ENCODE results near the gene HID1. TPM values are rescaled to one million over a fixed set of nuclear protein-coding genes. Genes with fewer than 3 reads are reported as not detected.

Gene HID1
- total RNA-seq, 3 donors from 2014 or later (not counting 1 experiment from before 2014, with no cell fraction given): 0.66 to 9.5 (median 2.8) TPM

DNA sequence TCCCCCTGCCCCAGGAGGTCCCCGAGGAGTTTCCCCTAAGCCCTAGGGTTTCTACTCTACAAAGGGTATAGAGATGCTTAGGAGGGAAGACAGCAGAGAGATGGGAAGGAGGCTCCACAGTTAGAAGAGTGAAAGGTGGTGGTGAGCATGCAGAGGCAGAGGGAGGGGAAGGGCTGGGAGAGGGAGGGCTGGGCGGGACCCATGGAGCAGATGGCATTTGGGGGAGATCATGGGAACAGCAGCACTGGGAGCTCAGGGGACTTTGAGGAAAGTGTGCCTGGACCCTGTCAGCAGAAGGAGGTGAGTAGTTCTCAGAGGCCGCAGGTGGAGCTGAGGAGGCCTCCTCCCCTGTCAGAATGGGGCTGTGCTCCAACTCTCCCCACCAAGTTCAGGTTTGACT is 37.5 kb downstream of the HID1 start:
- H3K27ac Mint-ChIP-seq: no peak overlapping the region
- no peak overlapping the region for H3K4me3 Mint-ChIP-seq
- peaks cover 55 to 70% of the 10 kb centered on the region in 2 donors for H3K27me3 Mint-ChIP-seq (ENCODE audit: low read depth in 2 of 2)
- Histone ChIP-seq H3K4me3 (ENCODE audit: low read length) (no peak overlapping the region), H3K9me3 (ENCODE audit: control insufficient read depth, insufficient read depth, low read length) (no peaks in the 10 kb centered on the region), H3K27ac (ENCODE audit: low read length) (no peak overlapping the region), H3K36me3 (ENCODE audit: control insufficient read depth, insufficient read depth, low read length) (no peaks in the 10 kb centered on the region), H3K27me3 (ENCODE audit: control insufficient read depth, insufficient read depth, low read length) (peaks cover 20% of the 10 kb centered on the region), H3K4me1 (ENCODE audit: control insufficient read depth, insufficient read depth, low read length) (no peaks in the 10 kb centered on the region)
- H3K36me3 Mint-ChIP-seq: no peaks in the 10 kb centered on the region
- TF ChIP-seq CTCF (IDR thresholded peaks at IDR 0.05): no peak
- no peaks in the 10 kb centered on the region for H3K9me3 Mint-ChIP-seq
- 80% methylated on average over 2 of the region's 3 CpGs for WGBS (ENCODE audit: insufficient coverage)
- DNase-seq: no peak
- no peak for ATAC-seq
- peaks cover 0 to 6% of the 10 kb centered on the region in 2 donors for H3K4me1 Mint-ChIP-seq
- intact Hi-C loops (cut with micrococcal nuclease): no loop called here

- Histone ChIP-seq H3K4me1 (ENCODE audit: control insufficient read depth, insufficient read depth, low read length) (no peaks in the 10 kb centered on the region), H3K27me3 (ENCODE audit: control insufficient read depth, insufficient read depth, low read length) (peaks cover 18% of the 10 kb centered on the region), H3K27ac (ENCODE audit: low read length) (no peak overlapping the region), H3K4me3 (ENCODE audit: low read length) (no peak overlapping the region), H3K9me3 (ENCODE audit: control insufficient read depth, insufficient read depth, low read length) (no peaks in the 10 kb centered on the region), H3K36me3 (ENCODE audit: control insufficient read depth, insufficient read depth, low read length) (no peaks in the 10 kb centered on the region)
- intact Hi-C loops (cut with micrococcal nuclease): no loop called here
- H3K4me3 Mint-ChIP-seq: no peak overlapping the region
- no peaks in the 10 kb centered on the region for H3K36me3 Mint-ChIP-seq
- ATAC-seq (no peak), DNase-seq (no peak)
- 86% methylated on average over 24 of the region's 24 CpGs for WGBS (ENCODE audit: insufficient coverage)
- H3K4me1 Mint-ChIP-seq: peaks cover 0 to 9% of the 10 kb centered on the region in 2 donors
- peaks cover 33 to 71% of the 10 kb centered on the region in 2 donors for H3K27me3 Mint-ChIP-seq (ENCODE audit: low read depth in 2 of 2)
- H3K9me3 Mint-ChIP-seq: no peaks in the 10 kb centered on the region
- TF ChIP-seq CTCF (IDR thresholded peaks at IDR 0.05): no peak
- H3K27ac Mint-ChIP-seq: no peak overlapping the region
These were observed 42.0 kb downstream of the HID1 start for GRCh38 chr17:74930535-74931036.

GRCh38 chr17:74928786-74929185 is 43.8 kb downstream of the HID1 start:
- no peak overlapping the region for H3K4me3 ChIP-seq (ENCODE audit: low read length)
- Mint-ChIP-seq H3K4me3 (no peak overlapping the region), H3K9me3 (no peaks in the 10 kb centered on the region), H3K27me3 (ENCODE audit: low read depth in 2 of 2) (peaks cover 41 to 68% of the 10 kb centered on the region in 2 donors), H3K36me3 (no peaks in the 10 kb centered on the region), H3K27ac (no peak overlapping the region), H3K4me1 (peaks cover 0 to 21% of the 10 kb centered on the region in 2 donors)
- ATAC-seq (no peak), DNase-seq (no peak)
- no peaks in the 10 kb centered on the region for H3K36me3 ChIP-seq (ENCODE audit: control insufficient read depth, insufficient read depth, low read length)
- intact Hi-C loops (cut with micrococcal nuclease): no loop called here
- peaks cover 28% of the 10 kb centered on the region for H3K27me3 ChIP-seq (ENCODE audit: control insufficient read depth, insufficient read depth, low read length)
- peaks cover 12% of the 10 kb centered on the region for H3K4me1 ChIP-seq (ENCODE audit: control insufficient read depth, insufficient read depth, low read length)
- no peak for TF ChIP-seq CTCF (IDR thresholded peaks at IDR 0.05)
- H3K27ac ChIP-seq (ENCODE audit: low read length): no peak overlapping the region
- H3K9me3 ChIP-seq (ENCODE audit: control insufficient read depth, insufficient read depth, low read length): no peaks in the 10 kb centered on the region
- WGBS (ENCODE audit: insufficient coverage): 80% methylated on average over 6 of the region's 6 CpGs

DNA sequence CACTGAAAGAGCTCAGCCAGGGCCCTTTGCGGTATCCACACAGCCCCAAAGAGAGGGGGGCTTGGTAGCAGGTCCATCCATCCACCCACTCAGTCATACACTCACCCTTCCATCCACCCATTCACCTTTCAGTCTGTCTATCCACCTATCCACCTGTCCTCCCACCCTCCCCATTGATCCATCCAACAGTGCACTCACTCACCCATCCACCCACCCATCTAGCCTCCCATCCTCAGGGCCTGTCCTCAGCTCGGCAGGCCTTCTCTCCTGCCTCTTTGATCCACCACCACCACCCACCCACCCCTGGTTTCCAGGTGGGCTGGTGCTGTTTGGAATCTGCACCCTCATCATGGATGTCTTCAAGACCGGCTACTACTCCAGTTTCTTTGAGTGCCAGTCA is 47.3 kb downstream of the HID1 start:
- Mint-ChIP-seq H3K27ac (no peak overlapping the region), H3K4me3 (no peak overlapping the region), H3K9me3 (no peaks in the 10 kb centered on the region), H3K27me3 (ENCODE audit: low read depth in 2 of 2) (peaks cover 38% of the 10 kb centered on the region in 2 donors), H3K4me1 (peaks cover 0 to 22% of the 10 kb centered on the region in 2 donors), H3K36me3 (no peaks in the 10 kb centered on the region)
- intact Hi-C loops (cut with micrococcal nuclease): no loop called here
- TF ChIP-seq CTCF (IDR thresholded peaks at IDR 0.05): no peak
- no peak for ATAC-seq
- Histone ChIP-seq H3K36me3 (ENCODE audit: control insufficient read depth, insufficient read depth, low read length) (no peaks in the 10 kb centered on the region), H3K9me3 (ENCODE audit: control insufficient read depth, insufficient read depth, low read length) (no peaks in the 10 kb centered on the region), H3K4me3 (ENCODE audit: low read length) (no peak overlapping the region), H3K27me3 (ENCODE audit: control insufficient read depth, insufficient read depth, low read length) (peaks cover 37% of the 10 kb centered on the region), H3K4me1 (ENCODE audit: control insufficient read depth, insufficient read depth, low read length) (peaks cover 23% of the 10 kb centered on the region), H3K27ac (ENCODE audit: low read length) (no peak overlapping the region)
- WGBS (ENCODE audit: insufficient coverage): 77% methylated on average over 3 of the region's 3 CpGs
- DNase-seq: no peak
